Esophagus mucosa (tissue), 1 donor: Measurements from ENCODE around the gene OGA. TPM values are rescaled to one million over a fixed set of nuclear protein-coding genes. Genes with fewer than 3 reads are reported as not detected.
"Not testable (repeated sequence)": the region's sequence is repeated elsewhere in the genome, so short reads cannot be mapped to it uniquely, and the experiment has no call there.

Source experiments
- ATAC-seq: fragments of 200-7000 bp; cut with Tn5 transposase; one replicate; pipeline ENCODE4 v1.9.1; 2020
- total RNA-seq: library from RNA; stranded (reverse); gene quantifications from one replicate; pipeline ENCODE4 v1.2.4, GENCODE V29; 2023
- donor health status: DM: yes; HTN: yes; CAD: no.

OGA gene
- total RNA-seq, 1 donor from 2014 or later: 54.4 TPM

GRCh38 chr10:101797403-101798059, 20.7 kb downstream of the OGA start:
- ATAC-seq: no peak

- no peak for ATAC-seq
Measured at GRCh38 chr10:101793526-101793925, 24.7 kb downstream of the OGA start.

GRCh38 chr10:101789686-101790085, 28.6 kb downstream of the OGA start:
- no peak for ATAC-seq

- ATAC-seq: not testable (repeated sequence)
Measured at GRCh38 chr10:101789231-101789630, 29.0 kb downstream of the OGA start.

GRCh38 chr10:101785801-101786200, 32.4 kb downstream of the OGA start:
- ATAC-seq: no peak

- no peak for ATAC-seq
Measured at GRCh38 chr10:101784558-101784957, 33.7 kb downstream of the OGA start.

- ATAC-seq: no peak
Measured at GRCh38 chr10:101783736-101784118, 34.5 kb downstream of the OGA start.

- peak; percentile 56 for ATAC-seq
Measured at GRCh38 chr10:101782811-101783735, 35.2 kb downstream of the OGA start, which contains the start of gene NPM3. TSS of gene NPM3 (minus strand) at chr10:101783446. CDS start at chr10:101783390, 56 bp downstream.

GRCh38 chr10:101781984-101782810, 36.0 kb downstream of the OGA start:
- ATAC-seq: no peak

- ATAC-seq: no peak
Measured at GRCh38 chr10:101781655-101781983, 36.6 kb downstream of the OGA start.

GRCh38 chr10:101780818-101781654, 37.2 kb downstream of the OGA start:
- peak; percentile 56 for ATAC-seq

- ATAC-seq: no peak
Measured at GRCh38 chr10:101780187-101780817, 37.9 kb downstream of the OGA start.

- ATAC-seq: peak; percentile 57
Measured at GRCh38 chr10:101779544-101780186, 38.6 kb downstream of the OGA start.

- peak; percentile 3 for ATAC-seq
Measured at GRCh38 chr10:101778781-101779543, 39.3 kb downstream of the OGA start.

- no peak for ATAC-seq
Measured at GRCh38 chr10:101778151-101778780, 40.0 kb downstream of the OGA start.

- no peak for ATAC-seq
Measured at GRCh38 chr10:101777619-101778145, 40.6 kb downstream of the OGA start.

- no peak for ATAC-seq
Measured at GRCh38 chr10:101776161-101776817, 42.0 kb downstream of the OGA start.

- no peak for ATAC-seq
Measured at GRCh38 chr10:101775273-101776160, 42.7 kb downstream of the OGA start, which contains the start of gene FGF8. TSS of gene FGF8 (minus strand) at chr10:101776114. CDS start at chr10:101775900, 214 bp downstream.
